DMS53 treated with DMSO at 0.1 percent for 48 hours (cell line): Measurements from ENCODE around the gene ADAMTS16.

Source experiments
- DNase-seq: peaks from one replicate; lab custom pipeline; 2025; ENCODE audit not compliant: unreplicated experiment; lab: John Stamatoyannopoulos, UW

Gene ADAMTS16

GRCh38 chr5:5340206-5340729 lies 200.1 kb downstream of the ADAMTS16 start:
- peak; percentile 4 for DNase-seq

GRCh38 chr5:5341531-5342292 lies 201.6 kb downstream of the ADAMTS16 start:
- no peak for DNase-seq

- DNase-seq, result no peak
These were observed 202.7 kb downstream of the ADAMTS16 start for GRCh38 chr5:5342784-5343183.

GRCh38 chr5:5343568-5343967 lies 203.4 kb downstream of the ADAMTS16 start:
- no peak for DNase-seq

GRCh38 chr5:5344051-5344571 lies 204.0 kb downstream of the ADAMTS16 start:
- no peak for DNase-seq

GRCh38 chr5:5344606-5345005 lies 204.5 kb downstream of the ADAMTS16 start:
- DNase-seq, result no peak

- no peak for DNase-seq
These were observed 207.3 kb downstream of the ADAMTS16 start for GRCh38 chr5:5347442-5347841.

- no peak for DNase-seq
These were observed 208.0 kb downstream of the ADAMTS16 start for GRCh38 chr5:5348135-5348534.

GRCh38 chr5:5348576-5348975 lies 208.4 kb downstream of the ADAMTS16 start:
- no peak for DNase-seq

- DNase-seq, result no peak
These were observed 210.0 kb downstream of the ADAMTS16 start for GRCh38 chr5:5350101-5350500.

GRCh38 chr5:5351288-5351979 lies 211.3 kb downstream of the ADAMTS16 start:
- DNase-seq, result no peak

- no peak for DNase-seq
These were observed 212.5 kb downstream of the ADAMTS16 start for GRCh38 chr5:5352675-5353074.

- no peak for DNase-seq
These were observed 213.6 kb downstream of the ADAMTS16 start for GRCh38 chr5:5353681-5354080.

GRCh38 chr5:5356765-5357164 lies 216.6 kb downstream of the ADAMTS16 start:
- DNase-seq, result no peak

- no peak for DNase-seq
These were observed 219.5 kb downstream of the ADAMTS16 start for GRCh38 chr5:5359618-5360017.

GRCh38 chr5:5360363-5360940 lies 220.3 kb downstream of the ADAMTS16 start:
- no peak for DNase-seq

GRCh38 chr5:5360941-5361520 lies 220.9 kb downstream of the ADAMTS16 start:
- no peak for DNase-seq

- no peak for DNase-seq
These were observed 222.9 kb downstream of the ADAMTS16 start for GRCh38 chr5:5363045-5363444.

GRCh38 chr5:5364932-5365331 lies 224.8 kb downstream of the ADAMTS16 start:
- DNase-seq, result no peak

- DNase-seq, result no peak
These were observed 227.6 kb downstream of the ADAMTS16 start for GRCh38 chr5:5367739-5368138.

- DNase-seq, result no peak
These were observed 229.0 kb downstream of the ADAMTS16 start for GRCh38 chr5:5369051-5369605.
